Urothelium cell line (cell line): ENCODE measurements around the gene ZNF536.
"Not testable (repeated sequence)": the region's sequence is repeated elsewhere in the genome, so short reads cannot be mapped to it uniquely, and the experiment has no call there.

Experiments used
- DNase-seq: peaks from one replicate; pipeline ENCODE4 v3.0.0; 2011; ENCODE audit warnings: low spot score, mixed read lengths
- FAIRE-seq: peaks from 2 replicates; lab custom pipeline; 2011; peaks lifted over from hg19 to GRCh38; lab: Jason Lieb, UNC

ZNF536 gene

DNA sequence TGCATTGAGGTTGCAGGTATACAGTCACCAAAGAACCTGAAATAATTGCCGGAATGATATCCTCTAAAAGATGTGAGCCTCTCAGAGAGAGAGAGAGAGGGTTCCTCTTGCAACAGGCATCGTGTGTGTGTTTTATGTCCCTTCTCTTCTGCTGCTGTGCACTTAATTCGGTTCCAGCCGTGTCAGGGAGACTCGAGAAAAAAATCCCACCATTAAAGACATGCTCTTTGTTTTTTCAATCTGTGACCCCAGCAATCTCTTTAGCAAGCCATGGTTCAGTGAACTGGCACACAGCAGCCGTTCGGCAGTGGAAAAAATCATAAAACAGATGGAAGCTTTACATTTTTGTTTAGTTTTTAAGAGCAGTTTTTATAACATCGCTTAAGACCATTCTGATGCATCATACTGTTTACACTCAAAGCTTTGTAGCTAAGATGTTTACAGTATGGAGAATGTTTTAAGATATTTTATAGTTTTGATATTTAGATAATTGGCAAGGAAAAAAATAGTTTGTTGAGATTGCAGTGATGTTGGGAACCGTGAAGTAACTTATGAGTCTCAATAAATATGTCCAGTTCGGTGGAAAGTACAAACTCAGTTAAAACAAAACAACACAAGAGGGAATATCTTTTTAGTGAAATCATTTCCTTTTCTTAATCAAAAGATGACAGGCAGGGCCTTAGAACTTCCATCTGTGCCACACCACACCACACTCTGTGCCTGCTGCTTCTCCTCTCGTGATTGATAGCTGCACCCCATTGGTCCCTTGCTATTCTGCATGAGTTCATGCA lies 31.2 kb upstream of the ZNF536 start:
- no peak for DNase-seq
- FAIRE-seq, result peak; percentile 93

DNA sequence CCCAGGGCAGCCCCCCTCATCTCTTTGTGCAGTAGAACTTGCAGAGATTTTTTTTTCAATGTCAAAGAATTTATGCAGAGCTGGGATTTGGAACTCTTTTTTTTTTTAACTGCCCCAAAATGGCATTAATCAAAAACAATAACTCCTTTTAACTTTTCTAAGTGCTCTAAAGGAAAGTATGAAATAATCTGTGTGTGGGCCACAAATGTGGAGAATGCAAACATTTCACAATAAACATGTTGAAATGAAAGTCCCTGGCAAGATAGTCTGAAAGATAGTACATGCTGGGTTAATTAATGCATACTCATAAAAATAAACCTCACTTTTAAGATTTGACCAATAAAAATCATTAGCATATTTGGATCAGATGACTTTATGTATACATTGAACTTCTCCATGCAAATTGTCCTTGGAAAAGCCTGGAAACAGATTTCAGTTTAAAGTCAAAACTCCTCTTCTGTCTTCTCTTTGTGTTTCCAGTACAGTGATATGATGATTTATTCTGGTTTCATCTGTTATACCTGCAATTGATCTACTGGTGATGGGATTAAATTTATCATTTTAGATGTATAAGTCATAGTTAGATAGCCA lies 30.5 kb upstream of the ZNF536 start:
- no peak for FAIRE-seq
- no peak for DNase-seq

DNA sequence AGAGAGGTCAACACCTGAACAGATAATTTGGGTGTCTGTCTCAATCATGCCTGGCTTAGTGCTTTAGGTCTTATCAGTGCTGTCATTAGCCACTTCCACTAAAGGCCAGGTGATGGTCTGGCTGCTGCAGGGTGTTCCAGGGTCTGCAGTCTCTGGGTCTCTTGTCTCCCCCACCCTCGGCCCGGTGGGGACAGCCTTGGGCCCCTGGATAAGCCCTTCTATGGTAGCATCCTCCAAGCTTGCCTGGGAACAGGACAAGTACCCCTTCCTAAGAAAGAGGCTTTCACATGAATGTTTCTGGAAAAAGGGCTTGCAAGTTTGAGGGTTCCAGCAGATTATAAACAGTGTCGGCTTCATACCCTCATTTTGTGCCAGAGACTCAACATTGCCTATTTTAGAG lies 29.3 kb upstream of the ZNF536 start:
- no peak for FAIRE-seq
- DNase-seq, result no peak

DNA sequence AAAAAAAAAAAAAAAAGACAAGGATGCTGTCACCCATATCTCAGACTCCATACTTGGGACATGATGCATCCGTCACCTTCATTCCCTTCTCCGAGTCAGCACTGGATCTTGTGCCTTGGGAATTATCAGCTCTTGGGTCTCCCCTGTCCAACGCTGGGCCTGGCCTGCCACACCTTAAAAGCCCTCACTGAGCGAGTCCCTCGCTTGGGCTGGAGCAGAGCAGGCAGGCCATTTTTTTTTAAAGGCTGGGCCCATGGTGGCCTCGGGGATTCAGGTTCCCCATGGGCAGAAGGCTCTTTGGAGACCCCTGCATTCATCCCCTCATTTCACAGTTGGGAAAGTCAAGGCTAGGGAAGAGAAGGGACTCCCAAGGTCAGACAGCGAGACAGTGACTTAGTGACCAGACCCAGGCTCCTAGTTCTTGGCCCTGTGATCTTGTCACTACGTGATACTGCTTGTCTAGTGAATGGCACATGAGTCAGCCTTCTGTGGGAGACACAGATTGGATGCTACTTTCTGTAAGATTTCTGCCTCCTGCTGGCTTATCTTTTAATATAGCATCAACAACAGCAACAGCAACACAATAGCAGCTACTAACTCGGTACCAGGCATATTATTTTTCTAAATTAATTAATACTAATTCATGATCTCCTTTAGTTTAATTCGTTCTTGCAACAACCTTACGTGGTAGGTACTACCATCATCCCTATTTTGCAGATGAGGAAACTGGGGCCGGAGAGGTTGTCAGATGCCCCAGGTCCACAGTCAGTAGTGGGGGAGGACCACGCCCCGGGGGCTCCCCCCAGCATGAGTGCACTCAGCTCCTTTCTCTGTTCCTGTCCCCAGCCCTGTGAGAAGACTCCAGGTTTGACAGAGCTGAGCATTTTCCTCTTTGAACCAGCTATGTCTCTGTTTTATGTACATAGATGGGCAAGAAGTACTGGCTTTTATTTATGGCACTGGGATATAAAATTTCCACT lies 27.4 kb upstream of the ZNF536 start:
- peak; percentile 77 for FAIRE-seq

DNA sequence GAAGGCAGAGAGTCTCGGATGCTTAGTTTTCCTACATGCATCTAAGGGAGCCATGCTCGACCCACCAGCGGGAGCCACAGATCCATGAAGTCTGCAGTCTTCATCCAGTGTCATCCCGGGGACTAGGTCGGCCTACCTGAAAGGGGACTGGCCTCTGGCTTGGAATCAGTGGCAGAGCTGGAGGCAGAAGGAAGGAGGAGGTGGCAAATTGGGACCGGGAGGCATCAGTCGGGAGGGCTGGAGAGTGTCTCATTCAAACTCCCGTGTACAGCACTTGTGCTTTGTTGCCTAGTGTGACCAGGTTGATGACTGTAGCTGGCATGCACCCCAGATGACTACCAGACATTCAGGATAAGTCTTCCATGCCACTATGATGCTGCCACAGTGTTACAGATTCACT lies 26.5 kb upstream of the ZNF536 start:
- FAIRE-seq (peak; percentile 94), DNase-seq (no peak)

More for the DNA sequence above, 27.4 kb upstream of the ZNF536 start:
- DNase-seq, result no peak

DNA sequence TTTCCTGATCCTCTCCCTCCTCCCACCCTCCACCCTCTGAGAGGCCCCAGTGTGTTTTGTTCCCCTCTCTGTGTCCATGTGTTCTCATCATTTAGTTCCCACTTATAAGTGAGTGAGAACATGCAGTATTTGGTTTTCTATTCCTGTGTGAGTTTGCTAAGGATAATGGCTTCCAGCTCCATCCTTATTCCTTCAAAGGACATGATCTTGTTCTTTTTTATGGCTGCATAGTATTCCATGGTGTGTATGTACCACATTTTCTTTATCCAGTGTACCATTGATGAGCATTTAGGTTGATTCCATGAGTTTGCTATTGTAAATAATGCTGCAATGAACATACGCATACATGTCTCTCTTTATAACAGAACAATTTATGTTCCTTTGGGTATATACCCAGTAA lies 25.7 kb upstream of the ZNF536 start:
- peak; percentile 37 for FAIRE-seq

DNA sequence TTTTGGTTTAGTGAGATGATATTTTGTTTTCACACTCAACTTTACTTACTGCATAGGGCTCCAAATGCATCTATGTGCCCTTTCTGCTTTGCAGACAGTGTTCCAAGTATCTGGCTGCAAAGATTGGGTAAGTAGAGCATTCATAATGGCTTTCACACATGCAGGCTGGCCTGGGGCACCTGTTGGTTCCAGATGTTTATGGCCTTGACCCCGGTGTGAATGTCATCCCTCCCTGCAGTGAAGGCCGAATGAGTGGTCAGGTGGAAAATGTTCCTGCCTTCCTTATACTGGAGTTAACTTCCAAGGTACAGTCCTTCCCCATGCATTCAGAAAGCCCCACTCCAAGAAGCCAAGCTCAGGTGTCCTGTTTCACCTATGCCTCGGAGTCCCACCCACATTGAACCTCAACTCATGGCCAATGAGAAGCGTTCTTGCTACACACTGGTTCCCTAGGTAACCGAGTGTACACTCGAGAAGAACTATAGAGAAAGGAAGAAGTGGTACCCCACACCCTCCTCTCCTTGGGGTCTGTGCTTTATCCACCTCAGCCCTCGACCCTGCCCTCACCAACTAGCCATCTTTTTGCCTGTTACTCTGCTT lies 23.0 kb upstream of the ZNF536 start:
- FAIRE-seq (peak; percentile 44), DNase-seq (no peak)

More for the DNA sequence above, 25.7 kb upstream of the ZNF536 start:
- not testable (repeated sequence) for DNase-seq

DNA sequence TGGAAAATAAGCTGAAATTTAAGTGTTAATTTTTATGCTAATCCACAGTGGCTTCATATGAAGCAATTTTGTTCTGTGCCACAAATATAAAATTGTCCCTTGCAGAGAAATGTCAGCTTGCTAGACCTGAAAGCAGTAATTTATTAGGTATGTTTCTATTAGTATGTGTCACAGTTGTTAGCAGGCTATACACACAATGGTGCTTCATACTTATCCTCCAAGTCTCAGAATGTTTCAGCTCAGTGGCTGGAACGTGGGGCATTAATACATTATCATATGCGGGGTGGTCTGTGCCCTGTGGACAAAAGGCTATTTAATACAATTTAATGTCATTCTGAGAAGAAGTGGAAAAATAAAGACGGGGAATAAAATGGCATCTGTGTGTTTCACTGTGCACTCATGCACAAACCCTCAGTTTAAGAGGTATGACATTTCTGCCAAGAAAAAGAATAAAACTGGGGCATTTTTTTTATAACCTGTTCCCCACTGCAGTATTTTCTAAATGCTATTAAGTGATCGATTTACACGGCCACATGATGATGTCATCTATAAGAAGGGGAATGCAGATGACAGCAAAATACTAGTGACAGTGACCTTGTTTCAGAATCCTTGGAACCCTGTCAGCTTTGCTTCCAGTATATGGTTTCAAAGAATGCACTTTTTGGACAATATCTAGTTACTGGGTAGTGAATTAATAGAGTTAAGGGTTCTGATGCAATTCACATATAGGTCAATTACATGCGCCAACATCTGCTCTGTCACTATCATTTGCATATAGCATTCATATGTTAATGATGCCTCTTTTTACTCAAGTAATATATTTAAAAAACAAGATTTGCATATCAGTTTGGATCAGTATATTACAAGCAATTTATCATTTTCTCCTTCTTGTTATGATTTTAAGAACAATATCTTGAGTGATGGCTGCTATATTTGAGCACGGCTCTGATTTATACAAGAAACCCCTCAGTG lies 21.2 kb upstream of the ZNF536 start:
- FAIRE-seq (no peak), DNase-seq (no peak)

DNA sequence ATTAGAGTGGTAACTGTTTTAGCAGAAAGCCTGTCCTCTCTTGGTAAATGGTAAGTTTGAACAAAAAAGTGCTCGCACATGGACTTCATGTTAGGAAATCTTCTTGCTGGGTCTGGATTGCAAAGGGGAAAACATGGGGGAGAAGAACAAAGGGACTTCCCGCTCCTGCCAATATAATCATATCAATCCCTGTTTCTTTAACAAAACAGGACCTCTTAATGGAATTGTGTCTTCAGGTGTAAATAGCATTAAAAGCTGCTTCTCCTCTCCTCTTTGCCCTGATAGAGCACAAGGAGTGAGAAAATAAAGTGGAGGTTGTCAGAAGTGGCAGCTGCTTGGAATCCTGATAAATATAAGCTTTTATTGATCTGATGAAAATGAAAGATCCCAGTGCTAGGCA lies 20.4 kb upstream of the ZNF536 start:
- FAIRE-seq (no peak), DNase-seq (no peak)

DNA sequence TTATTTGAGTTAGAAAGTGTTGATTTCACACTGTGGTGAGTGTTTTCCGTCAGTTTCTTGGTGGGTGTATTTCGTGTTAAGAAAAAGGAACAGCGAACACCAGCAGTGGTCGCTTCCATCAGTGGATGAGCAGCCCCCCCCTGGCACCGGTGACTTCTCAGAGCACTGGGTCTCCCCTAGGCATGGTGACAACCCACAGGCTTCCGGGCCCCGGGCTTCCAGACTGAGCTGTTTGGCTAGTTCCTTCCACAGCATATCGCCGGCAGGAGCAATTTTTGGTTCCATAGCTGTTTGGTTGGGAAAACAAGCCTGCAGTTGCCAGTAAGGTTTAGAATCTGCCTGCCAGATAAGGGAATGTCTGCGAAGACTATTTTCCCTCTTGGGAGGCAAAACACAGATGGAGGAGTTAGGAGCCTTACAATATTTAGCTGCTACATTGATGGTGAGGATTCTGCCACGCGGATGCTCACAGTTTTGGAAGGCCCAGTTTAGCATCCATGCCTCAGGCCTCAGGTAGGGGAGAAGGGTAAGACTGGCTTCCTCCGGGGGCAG lies 18.7 kb upstream of the ZNF536 start:
- FAIRE-seq (no peak), DNase-seq (no peak)

DNA sequence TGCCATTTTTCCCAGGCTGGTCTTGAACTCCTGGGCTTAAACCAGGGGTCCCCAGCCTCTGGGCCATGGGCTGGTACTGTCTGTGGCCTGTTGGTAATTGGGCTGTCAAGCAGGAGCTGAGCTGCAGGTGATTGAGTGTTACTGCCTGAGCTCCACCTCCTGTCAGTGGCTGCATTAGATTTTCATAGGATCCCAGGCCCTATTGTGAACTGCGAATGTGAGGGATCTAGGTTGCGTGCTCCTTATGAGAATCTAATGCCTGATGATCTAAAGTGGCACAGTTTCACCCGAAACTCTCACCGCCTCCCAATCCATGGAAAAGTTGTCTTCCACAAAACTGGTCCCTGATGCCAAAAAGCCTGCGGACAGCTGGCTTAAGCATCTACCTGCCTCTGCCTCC lies 16.6 kb upstream of the ZNF536 start:
- FAIRE-seq (no peak), DNase-seq (no peak)

DNA sequence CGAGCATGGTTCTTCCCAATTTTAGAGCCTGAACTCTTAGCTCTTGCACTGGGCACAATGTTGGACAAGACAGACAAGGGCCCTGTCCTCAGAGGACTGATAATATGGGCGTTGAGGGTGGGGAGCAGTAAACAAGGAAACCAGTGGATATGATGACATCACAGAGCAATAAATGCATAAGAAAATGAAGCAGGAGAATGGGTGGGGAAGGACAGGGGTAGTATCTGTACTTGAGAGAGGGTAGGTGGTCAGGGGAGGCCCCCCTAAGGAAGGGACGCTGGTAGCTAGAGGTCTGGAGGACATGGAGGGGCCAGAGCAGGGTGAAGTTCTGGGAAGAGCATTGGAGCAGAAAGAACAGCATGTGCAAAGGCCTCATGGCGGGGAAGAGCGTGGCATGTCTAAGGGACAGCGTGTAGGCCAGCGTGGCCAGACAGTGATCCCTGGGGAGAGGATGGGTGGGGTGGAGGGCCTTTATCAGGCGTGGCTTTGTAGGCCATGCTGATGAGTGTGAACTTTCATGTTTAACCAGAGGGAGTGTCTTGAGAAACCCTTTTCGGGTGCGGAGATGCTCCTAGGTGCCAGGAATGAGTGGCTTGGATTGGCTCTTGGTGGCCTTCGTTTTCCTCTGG lies 15.1 kb upstream of the ZNF536 start:
- peak; percentile 70 for FAIRE-seq
- no peak for DNase-seq

DNA sequence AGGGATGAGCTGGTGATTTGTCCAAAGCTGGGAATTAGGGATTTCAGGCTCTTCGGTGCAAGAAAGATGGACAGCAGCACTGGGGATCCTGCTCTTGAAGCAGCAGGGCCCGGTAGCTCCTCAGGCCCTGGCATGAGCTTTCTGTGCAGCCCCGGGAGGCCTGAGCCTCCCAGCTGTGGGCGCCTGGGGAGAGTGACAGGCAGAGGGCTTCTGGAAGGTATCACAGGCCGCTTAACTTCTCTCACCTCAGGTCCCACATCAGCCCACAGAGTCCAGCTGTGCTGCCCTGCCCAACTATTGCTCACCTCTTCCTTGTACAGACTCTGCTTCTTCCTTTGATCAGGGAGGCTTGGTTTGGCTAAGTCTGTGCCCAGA lies 14.6 kb upstream of the ZNF536 start:
- DNase-seq, result no peak
- no peak for FAIRE-seq

DNA sequence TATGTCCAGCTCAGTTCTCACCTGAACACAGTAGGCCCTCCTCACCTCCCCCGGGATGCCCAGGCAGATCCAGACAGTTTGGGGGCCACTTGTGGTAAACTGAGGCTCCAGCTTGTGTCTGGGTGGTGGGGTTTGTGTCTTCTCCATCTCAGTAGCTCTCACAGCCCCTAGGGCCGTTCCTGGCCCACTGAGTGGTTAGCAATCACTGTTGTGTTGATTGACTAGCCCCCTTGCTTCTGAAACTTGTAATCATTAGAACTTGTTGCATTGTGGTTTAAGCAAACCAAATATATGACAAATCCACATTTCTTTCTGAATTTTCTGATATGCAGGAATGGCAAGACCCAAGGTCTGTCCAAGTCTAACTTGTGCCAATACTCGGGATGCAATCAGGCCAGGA lies 13.9 kb upstream of the ZNF536 start:
- DNase-seq, result no peak

DNA sequence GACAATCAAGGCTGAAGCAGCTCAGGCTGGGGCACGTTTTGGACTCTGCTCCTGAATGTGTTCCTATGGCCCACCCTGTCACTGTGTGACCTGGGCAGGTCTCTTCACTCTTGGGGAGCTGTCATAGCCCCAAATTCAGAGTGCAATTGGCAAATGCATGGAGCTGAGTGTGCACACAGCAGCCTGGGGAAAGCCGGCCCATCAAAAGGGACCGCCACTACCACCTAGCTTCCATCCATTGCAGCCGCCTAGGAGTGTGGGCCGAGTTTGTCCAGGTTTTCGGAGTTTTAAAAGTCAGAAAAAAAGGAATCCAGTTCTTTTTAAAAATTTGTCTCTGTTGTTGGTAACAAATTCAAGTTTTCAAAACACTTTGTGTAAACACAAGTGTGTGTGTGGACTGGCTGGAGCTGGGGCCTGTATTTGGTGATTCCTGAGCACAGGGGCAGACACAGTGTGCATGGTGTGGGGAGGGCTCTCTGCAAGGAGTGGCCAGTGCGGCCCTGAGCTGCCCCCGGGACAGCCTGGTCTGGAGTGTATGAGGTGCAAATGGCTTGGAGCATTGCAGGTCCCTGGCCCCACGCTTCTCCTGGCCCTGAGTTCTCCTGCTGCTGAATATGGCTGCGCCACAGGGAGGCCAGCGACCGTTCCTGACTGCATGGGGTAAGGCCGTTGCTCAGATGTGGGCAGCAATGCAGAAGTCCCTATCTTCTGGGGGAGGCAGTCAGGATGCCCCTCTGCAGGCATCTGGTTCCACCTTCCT lies 13.2 kb upstream of the ZNF536 start:
- DNase-seq (no peak), FAIRE-seq (no peak)

More for the DNA sequence above, 13.9 kb upstream of the ZNF536 start:
- no peak for FAIRE-seq

DNA sequence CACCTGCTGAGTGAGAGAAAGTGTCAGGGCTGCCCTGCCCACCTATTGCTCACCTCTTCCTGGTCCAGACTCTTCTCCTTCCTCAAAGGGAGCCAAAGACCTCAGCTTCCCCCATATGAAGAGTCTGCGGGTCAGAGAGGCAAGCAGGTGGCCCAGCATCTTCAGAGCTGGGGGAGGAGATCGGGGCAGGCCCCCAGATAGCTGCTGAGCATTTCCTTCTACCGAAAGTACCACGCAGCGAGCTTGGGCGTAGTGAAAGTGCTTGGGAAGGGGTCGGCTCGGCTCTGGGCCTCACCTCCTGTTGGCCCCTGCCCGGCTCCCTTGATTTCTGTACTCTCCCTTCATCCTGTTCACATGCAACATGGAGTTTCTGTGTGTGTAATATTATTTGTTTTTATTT lies 12.2 kb upstream of the ZNF536 start:
- DNase-seq, result no peak
- no peak for FAIRE-seq

DNA sequence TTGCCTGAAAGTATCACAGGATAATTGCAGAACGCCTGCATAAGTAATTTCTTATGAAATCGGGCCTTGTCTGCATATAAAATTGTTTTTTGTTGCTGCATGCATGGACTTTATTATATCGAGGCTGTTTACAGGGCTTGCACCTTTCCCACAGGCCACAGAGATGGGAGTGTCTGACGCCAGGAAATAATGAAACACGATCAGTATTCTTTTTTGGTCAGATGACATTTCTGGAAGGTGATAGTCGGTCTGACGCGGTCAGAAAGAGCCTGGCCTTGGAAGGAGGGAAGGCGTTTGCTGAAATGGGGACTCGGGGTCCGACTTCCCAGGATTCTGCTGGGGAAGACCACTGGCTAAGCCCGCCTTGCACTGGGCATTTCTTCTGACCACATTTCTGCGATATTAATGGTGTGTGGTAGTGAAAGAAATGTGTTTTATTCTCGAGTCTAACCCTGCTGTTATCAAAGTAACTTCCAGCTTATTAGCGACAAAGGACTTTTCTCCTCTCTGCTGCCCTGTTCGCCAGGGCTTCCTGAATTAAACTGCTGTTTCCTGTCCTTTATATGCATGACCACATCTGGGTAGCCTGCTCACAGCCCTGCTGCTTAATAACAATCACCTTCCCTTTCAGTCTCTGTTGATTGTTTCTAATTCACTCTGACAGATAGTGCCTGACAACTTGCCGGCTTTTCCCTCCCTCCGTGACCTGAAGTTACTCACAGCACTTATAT lies 11.6 kb upstream of the ZNF536 start:
- DNase-seq (no peak), FAIRE-seq (no peak)

DNA sequence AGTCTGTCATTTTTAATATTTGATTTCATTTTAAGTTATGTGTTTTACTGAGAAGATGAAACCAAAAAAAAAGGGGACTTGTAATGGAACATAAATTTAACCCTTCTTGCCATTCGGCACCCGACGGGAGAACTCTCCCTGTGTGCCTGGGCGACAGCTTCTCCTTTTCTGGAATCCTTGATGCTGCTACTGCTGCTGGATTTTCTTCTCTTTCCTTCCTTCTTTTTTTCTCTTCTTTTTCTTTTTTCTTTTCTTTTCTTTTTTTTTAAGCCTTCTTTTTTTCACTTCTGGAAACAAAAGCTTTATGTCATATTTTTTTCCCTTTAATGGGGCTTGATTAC lies 11.1 kb upstream of the ZNF536 start:
- FAIRE-seq, result no peak
- no peak for DNase-seq
